Measurements from ENCODE around the gene CPA3. TPM values are rescaled to one million over a fixed set of nuclear protein-coding genes. Genes with fewer than 3 reads are reported as not detected.

Gene CPA3
- total RNA-seq, 1 experiment from 2014 or later = not detected

DNA sequence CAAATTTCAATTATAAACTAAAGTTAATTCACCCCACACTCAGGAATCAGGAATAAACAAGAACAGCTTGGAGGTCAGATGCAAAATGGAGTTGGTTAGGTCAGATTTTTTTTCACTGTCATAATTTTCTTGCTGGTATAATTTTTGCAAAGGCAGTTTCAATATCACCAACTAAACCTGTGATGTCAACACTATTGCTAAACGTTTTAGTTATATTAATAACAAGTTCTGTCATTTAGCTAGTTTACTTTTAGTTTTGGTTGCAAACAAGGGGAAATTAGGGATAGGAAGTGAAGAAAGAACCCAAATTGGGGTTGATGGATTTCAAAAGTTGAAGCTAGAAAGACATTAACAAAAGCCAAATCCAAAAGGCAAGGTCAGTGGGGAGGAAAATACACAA, 42.1 kb upstream of the CPA3 start:
- DNase-seq (ENCODE audit: low spot score) (no peak), ATAC-seq (no peak)
- Mint-ChIP-seq H3K4me1 (peaks cover 25% of the 10 kb centered on the region), H3K36me3 (peaks cover 3% of the 10 kb centered on the region; the same call in 1 of the 2 replicates), H3K4me3 (no peak overlapping the region), H3K9me3 (peaks cover 7% of the 10 kb centered on the region; the same call in 1 of the 2 replicates), H3K27ac (no peak overlapping the region), H3K27me3 (ENCODE audit: low read depth) (no peaks in the 10 kb centered on the region; the same call in 1 of the 2 replicates)
- POLR2A ChIA-PET = no interaction called here
- no peak for TF ChIP-seq USF1 (CRISPR knock-in tag; IDR thresholded peaks at IDR 0.05)
- no peak for TF ChIP-seq ZMAT4 (CRISPR knock-in tag; IDR thresholded peaks at IDR 0.05)
- CTCF ChIA-PET = interaction anchor here (0.6 kb wide), 1 partner anchor 132 kb away, joined by 4 read pairs; no protein-coding TSS in a partner anchor

GRCh38 chr3:148825476-148825875, 39.6 kb upstream of the CPA3 start:
- ChIA-PET CTCF (no interaction called here), POLR2A (no interaction called here)
- Mint-ChIP-seq H3K36me3 (peaks cover 3% of the 10 kb centered on the region; the same call in 1 of the 2 replicates), H3K27ac (no peak overlapping the region), H3K27me3 (ENCODE audit: low read depth) (no peaks in the 10 kb centered on the region), H3K9me3 (peaks cover 7% of the 10 kb centered on the region; the same call in 1 of the 2 replicates), H3K4me3 (no peak overlapping the region), H3K4me1 (peaks cover 13% of the 10 kb centered on the region)
- TF ChIP-seq ZNF425 (CRISPR knock-in tag; conservative IDR thresholded peaks at IDR 0.05) (no peak), AFF4 (CRISPR knock-in tag; IDR thresholded peaks at IDR 0.05; ENCODE audit: borderline replicate concordance) (no peak), ZMAT4 (CRISPR knock-in tag; IDR thresholded peaks at IDR 0.05) (no peak), KAT7 (CRISPR knock-in tag; IDR thresholded peaks at IDR 0.05; ENCODE audit: borderline replicate concordance) (no peak), ZNF317 (CRISPR knock-in tag; IDR thresholded peaks at IDR 0.05; ENCODE audit: borderline replicate concordance, low read depth) (no peak), CTCF (IDR thresholded peaks at IDR 0.05) (no peak), NFYB (CRISPR knock-in tag; conservative IDR thresholded peaks at IDR 0.05; ENCODE audit: low read depth) (no peak)
- TF ChIP-seq, protein P1, sequence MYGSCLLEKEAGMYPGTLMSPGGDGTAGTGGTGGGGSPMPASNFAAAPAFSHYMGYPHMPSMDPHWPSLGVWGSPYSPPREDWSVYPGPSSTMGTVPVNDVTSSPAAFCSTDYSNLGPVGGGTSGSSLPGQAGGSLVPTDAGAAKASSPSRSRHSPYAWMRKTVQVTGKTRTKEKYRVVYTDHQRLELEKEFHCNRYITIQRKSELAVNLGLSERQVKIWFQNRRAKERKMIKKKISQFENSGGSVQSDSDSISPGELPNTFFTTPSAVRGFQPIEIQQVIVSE (CRISPR knock-in tag; IDR thresholded peaks at IDR 0.05; ENCODE audit: borderline replicate concordance) = no peak
- DNase-seq (ENCODE audit: low spot score) (no peak), ATAC-seq (no peak)

- ATAC-seq = no peak
- CTCF ChIA-PET = no interaction called here
These were observed 37.5 kb upstream of the CPA3 start, which contains the start of gene CPB1 for GRCh38 chr3:148827585-148827984. TSS of gene CPB1 (plus strand) at chr3:148827811. CDS start at chr3:148827824, 13 bp downstream.

More at GRCh38 chr3:148827585-148827984, 37.5 kb upstream of the CPA3 start, which contains the start of gene CPB1:
- DNase-seq (ENCODE audit: low spot score) = no peak
- TF ChIP-seq TEAD1 (CRISPR knock-in tag; IDR thresholded peaks at IDR 0.05) (no peak), NFE2L1 (CRISPR knock-in tag; IDR thresholded peaks at IDR 0.05) (no peak), ATF1 (CRISPR knock-in tag; IDR thresholded peaks at IDR 0.05) (no peak), CREM (CRISPR knock-in tag; IDR thresholded peaks at IDR 0.05) (no peak)
- Mint-ChIP-seq H3K4me1 (no peaks in the 10 kb centered on the region), H3K27me3 (ENCODE audit: low read depth) (no peaks in the 10 kb centered on the region), H3K27ac (no peak within 1 kb of the TSS), H3K4me3 (no peak within 1 kb of the TSS), H3K9me3 (0 out of 2 replicates have a peak, but pooled peaks cover 1% of the 10 kb centered on the region), H3K36me3 (no peaks in the 10 kb centered on the region)
- POLR2A ChIA-PET = no interaction called here
